WTC11 (cell line): ENCODE data around the gene GINS1. TPM values are rescaled to one million over a fixed set of nuclear protein-coding genes. Genes with fewer than 3 reads are reported as not detected.

Experiments
- ATAC-seq: fragments of 200-7000 bp; cut with Tn5 transposase; 2 replicates; pipeline ENCODE4 v1.10.0; 2021; ENCODE audit warnings: mild to moderate bottlenecking, moderate library complexity
- CTCF ChIA-PET: fragments of 300-600 bp; sonication (Branson Sonifier 250); formaldehyde crosslinking; loops from one replicate; lab custom pipeline; 2021; ENCODE audit warnings: antibody characterized with exemption; lab: Charles Lee
- POLR2A ChIA-PET: fragments of 350-600 bp; sonication (Branson Sonifier 250); formaldehyde crosslinking; loops from one replicate; lab custom pipeline; 2021; ENCODE audit warnings: antibody characterized with exemption; lab: Charles Lee
- DNase-seq: peaks from one replicate; pipeline ENCODE4 v3.0.0; 2021; ENCODE audit warnings: low spot score
- H3K27ac Mint-ChIP-seq: 2 replicates; pipeline ENCODE4 v1.8.0; 2021; ENCODE audit warnings: mixed read lengths
- H3K27me3 Mint-ChIP-seq: 2 replicates; pipeline ENCODE4 v1.8.0; 2021; ENCODE audit warnings: low read depth, mild to moderate bottlenecking, moderate library complexity, mixed read lengths
- H3K36me3 Mint-ChIP-seq: 2 replicates; pipeline ENCODE4 v1.8.0; 2021; ENCODE audit warnings: mixed read lengths
- H3K4me1 Mint-ChIP-seq: 2 replicates; pipeline ENCODE4 v1.8.0; 2022; ENCODE audit warnings: mixed read lengths
- H3K4me3 Mint-ChIP-seq: 2 replicates; pipeline ENCODE4 v1.8.0; 2021; ENCODE audit warnings: mild to moderate bottlenecking, moderate library complexity, mixed read lengths
- H3K9me3 Mint-ChIP-seq: 2 replicates; pipeline ENCODE4 v1.8.0; 2021; ENCODE audit warnings: mixed read lengths
- EMX1 ChIP-seq: fragments of 250-450 bp; sonication (Bioruptor Pico); IDR thresholded peaks from 2 replicates; pipeline ENCODE4 v1.8.0; 2021; ENCODE audit warnings: mild to moderate bottlenecking
- FOXK1 ChIP-seq: sonication (generic); formaldehyde crosslinking; IDR thresholded peaks from 2 replicates; pipeline ENCODE4 v1.8.0; 2022; ENCODE audit warnings: mild to moderate bottlenecking, moderate library complexity, missing genetic modification reagents
- FOXP1 ChIP-seq: sonication (generic); formaldehyde crosslinking; IDR thresholded peaks from 2 replicates; pipeline ENCODE4 v1.8.0; 2022; ENCODE audit warnings: missing genetic modification reagents, mild to moderate bottlenecking, moderate library complexity, borderline replicate concordance
- HMGA2 ChIP-seq: fragments of 250-450 bp; sonication (Bioruptor Pico); IDR thresholded peaks from 2 replicates; pipeline ENCODE4 v1.4.0; 2021; ENCODE audit warnings: mild to moderate bottlenecking, moderate library complexity
- MYBL2 ChIP-seq: sonication (generic); formaldehyde crosslinking; IDR thresholded peaks from 2 replicates; pipeline ENCODE4 v1.8.1; 2023; ENCODE audit warnings: mild to moderate bottlenecking, moderate library complexity, missing genetic modification reagents
- SMAD3 ChIP-seq: sonication (generic); formaldehyde crosslinking; IDR thresholded peaks from 2 replicates; pipeline ENCODE4 v1.8.0; 2022; ENCODE audit warnings: missing genetic modification reagents, mild to moderate bottlenecking, borderline replicate concordance
- TEAD1 ChIP-seq: sonication (generic); formaldehyde crosslinking; IDR thresholded peaks from 2 replicates; pipeline ENCODE4 v1.8.0; 2022; ENCODE audit warnings: mild to moderate bottlenecking, missing genetic modification reagents
- ZNF121 ChIP-seq: sonication (generic); formaldehyde crosslinking; IDR thresholded peaks from 2 replicates; pipeline ENCODE4 v1.8.0; 2023; ENCODE audit warnings: missing genetic modification reagents
- ZNF219 ChIP-seq: sonication (generic); formaldehyde crosslinking; IDR thresholded peaks from 2 replicates; pipeline ENCODE4 v1.8.0; 2023; ENCODE audit warnings: missing genetic modification reagents, mild to moderate bottlenecking, borderline replicate concordance
- ZNF396 ChIP-seq: fragments of 250-450 bp; sonication (Bioruptor Pico); IDR thresholded peaks from 2 replicates; pipeline ENCODE4 v1.8.0; 2021; ENCODE audit warnings: mild to moderate bottlenecking, moderate library complexity, borderline replicate concordance
- ZNF423 ChIP-seq: fragments of 250-450 bp; sonication (Bioruptor Pico); IDR thresholded peaks from 2 replicates; pipeline ENCODE4 v2.1.2; 2022; ENCODE audit warnings: mild to moderate bottlenecking, moderate library complexity
- total RNA-seq: library from RNA; stranded (reverse); gene quantifications from 3 replicates; pipeline ENCODE4 v1.2.3, GENCODE V29; 2021
- TF ChIP-seq, protein P1 (sequence below): sonication (generic); formaldehyde crosslinking; IDR thresholded peaks from 2 replicates; pipeline ENCODE4 v1.8.0; 2023; ENCODE audit warnings: mild to moderate bottlenecking, missing genetic modification reagents
- TF ChIP-seq, protein P2 (sequence below): sonication (generic); formaldehyde crosslinking; IDR thresholded peaks from 2 replicates; pipeline ENCODE4 v1.8.1; 2022; ENCODE audit warnings: low read depth, missing genetic modification reagents, borderline replicate concordance
- TF ChIP-seq, protein P3 (sequence below): fragments of 250-450 bp; sonication (Bioruptor Pico); IDR thresholded peaks from 2 replicates; pipeline ENCODE4 v2.1.2; 2022; ENCODE audit warnings: mild to moderate bottlenecking, moderate library complexity
- TF ChIP-seq, protein P4 (sequence below): sonication (generic); formaldehyde crosslinking; IDR thresholded peaks from 2 replicates; pipeline ENCODE4 v1.8.0; 2022; ENCODE audit warnings: missing genetic modification reagents

The GINS1 gene
- total RNA-seq, 1 experiment from 2014 or later = 70.4 TPM

DNA sequence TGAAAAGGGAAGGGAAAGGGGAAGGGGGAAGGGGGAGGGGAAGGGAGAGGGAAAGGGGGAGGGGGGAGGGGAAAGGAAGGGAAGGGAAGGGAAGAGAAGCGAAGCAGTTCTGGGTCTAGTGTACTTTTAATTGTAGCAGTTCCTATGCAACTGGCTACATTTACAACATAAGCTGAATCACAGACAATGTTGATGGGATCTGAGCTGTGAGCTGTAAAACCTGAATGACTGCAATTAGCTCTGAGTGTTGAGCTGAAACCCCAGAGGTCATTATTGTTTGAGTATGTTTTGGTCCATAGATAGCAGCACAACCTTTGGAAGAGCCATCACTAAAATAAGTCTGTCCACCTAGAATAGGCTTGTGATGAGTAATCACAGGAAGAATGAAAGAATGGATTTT lies 9.7 kb upstream of the GINS1 start (continued):
- TF ChIP-seq, protein P1, sequence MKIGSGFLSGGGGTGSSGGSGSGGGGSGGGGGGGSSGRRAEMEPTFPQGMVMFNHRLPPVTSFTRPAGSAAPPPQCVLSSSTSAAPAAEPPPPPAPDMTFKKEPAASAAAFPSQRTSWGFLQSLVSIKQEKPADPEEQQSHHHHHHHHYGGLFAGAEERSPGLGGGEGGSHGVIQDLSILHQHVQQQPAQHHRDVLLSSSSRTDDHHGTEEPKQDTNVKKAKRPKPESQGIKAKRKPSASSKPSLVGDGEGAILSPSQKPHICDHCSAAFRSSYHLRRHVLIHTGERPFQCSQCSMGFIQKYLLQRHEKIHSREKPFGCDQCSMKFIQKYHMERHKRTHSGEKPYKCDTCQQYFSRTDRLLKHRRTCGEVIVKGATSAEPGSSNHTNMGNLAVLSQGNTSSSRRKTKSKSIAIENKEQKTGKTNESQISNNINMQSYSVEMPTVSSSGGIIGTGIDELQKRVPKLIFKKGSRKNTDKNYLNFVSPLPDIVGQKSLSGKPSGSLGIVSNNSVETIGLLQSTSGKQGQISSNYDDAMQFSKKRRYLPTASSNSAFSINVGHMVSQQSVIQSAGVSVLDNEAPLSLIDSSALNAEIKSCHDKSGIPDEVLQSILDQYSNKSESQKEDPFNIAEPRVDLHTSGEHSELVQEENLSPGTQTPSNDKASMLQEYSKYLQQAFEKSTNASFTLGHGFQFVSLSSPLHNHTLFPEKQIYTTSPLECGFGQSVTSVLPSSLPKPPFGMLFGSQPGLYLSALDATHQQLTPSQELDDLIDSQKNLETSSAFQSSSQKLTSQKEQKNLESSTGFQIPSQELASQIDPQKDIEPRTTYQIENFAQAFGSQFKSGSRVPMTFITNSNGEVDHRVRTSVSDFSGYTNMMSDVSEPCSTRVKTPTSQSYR (CRISPR knock-in tag) = no peak
- TF ChIP-seq ZNF219 = no peak
- TF ChIP-seq EMX1 = no peak
- TF ChIP-seq, protein P2, sequence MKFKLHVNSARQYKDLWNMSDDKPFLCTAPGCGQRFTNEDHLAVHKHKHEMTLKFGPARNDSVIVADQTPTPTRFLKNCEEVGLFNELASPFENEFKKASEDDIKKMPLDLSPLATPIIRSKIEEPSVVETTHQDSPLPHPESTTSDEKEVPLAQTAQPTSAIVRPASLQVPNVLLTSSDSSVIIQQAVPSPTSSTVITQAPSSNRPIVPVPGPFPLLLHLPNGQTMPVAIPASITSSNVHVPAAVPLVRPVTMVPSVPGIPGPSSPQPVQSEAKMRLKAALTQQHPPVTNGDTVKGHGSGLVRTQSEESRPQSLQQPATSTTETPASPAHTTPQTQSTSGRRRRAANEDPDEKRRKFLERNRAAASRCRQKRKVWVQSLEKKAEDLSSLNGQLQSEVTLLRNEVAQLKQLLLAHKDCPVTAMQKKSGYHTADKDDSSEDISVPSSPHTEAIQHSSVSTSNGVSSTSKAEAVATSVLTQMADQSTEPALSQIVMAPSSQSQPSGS (CRISPR knock-in tag) = no peak
- TF ChIP-seq FOXP1 (CRISPR knock-in tag) = no peak
- TF ChIP-seq, protein P3, sequence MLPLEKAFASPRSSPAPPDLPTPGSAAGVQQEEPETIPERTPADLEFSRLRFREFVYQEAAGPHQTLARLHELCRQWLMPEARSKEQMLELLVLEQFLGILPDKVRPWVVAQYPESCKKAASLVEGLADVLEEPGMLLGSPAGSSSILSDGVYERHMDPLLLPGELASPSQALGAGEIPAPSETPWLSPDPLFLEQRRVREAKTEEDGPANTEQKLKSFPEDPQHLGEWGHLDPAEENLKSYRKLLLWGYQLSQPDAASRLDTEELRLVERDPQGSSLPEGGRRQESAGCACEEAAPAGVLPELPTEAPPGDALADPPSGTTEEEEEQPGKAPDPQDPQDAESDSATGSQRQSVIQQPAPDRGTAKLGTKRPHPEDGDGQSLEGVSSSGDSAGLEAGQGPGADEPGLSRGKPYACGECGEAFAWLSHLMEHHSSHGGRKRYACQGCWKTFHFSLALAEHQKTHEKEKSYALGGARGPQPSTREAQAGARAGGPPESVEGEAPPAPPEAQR (CRISPR knock-in tag) = no peak
- TF ChIP-seq, all 79 proteins: peak for 0

DNA sequence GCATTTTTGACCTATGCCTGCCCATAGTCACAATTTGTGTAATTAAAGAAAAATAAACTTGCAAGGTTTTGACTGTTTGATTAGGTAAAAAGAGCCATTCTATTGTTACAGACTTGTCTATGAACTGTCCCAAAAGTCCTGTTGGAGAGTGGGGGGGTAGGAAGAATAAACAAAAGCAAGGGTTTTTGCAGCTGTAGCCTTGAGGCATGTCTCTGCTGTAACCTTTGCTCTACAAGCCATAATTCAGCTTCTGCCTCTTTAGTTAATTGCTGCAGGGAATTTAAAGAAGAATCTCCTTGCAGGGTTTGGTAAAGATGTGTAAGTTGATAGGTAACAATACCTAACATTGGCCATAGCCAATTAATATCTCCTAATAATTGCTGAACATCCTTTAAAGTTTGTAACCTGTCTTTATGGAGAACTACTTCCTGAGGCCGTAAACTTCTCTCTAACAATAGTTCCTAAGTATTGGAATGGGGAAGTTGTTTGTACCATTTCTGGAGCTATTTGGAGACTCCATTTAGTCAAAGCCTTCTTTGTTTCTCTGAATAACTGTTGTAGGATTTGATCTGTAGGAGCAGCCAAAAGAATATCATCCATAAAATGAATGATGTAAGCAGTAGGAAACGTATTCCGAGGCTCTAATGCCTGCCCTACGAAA lies 9.0 kb upstream of the GINS1 start:
- Mint-ChIP-seq H3K4me1 (peaks cover 20% of the 10 kb centered on the region), H3K9me3 (peaks cover 20% of the 10 kb centered on the region), H3K36me3 (peaks cover 16% of the 10 kb centered on the region), H3K27me3 (peaks cover 17% of the 10 kb centered on the region), H3K4me3 (no peak overlapping the region), H3K27ac (no peak overlapping the region)
- CTCF ChIA-PET = interaction anchor here (0.9 to 4.3 kb wide), 28 partner anchors 8 to 172 kb away, joined by 3 to 78 read pairs (median 7); partner anchors contain the start of genes ABHD12, GINS1 and PYGB
- no peak for ATAC-seq
- DNase-seq = no peak
- TF ChIP-seq, protein P4, sequence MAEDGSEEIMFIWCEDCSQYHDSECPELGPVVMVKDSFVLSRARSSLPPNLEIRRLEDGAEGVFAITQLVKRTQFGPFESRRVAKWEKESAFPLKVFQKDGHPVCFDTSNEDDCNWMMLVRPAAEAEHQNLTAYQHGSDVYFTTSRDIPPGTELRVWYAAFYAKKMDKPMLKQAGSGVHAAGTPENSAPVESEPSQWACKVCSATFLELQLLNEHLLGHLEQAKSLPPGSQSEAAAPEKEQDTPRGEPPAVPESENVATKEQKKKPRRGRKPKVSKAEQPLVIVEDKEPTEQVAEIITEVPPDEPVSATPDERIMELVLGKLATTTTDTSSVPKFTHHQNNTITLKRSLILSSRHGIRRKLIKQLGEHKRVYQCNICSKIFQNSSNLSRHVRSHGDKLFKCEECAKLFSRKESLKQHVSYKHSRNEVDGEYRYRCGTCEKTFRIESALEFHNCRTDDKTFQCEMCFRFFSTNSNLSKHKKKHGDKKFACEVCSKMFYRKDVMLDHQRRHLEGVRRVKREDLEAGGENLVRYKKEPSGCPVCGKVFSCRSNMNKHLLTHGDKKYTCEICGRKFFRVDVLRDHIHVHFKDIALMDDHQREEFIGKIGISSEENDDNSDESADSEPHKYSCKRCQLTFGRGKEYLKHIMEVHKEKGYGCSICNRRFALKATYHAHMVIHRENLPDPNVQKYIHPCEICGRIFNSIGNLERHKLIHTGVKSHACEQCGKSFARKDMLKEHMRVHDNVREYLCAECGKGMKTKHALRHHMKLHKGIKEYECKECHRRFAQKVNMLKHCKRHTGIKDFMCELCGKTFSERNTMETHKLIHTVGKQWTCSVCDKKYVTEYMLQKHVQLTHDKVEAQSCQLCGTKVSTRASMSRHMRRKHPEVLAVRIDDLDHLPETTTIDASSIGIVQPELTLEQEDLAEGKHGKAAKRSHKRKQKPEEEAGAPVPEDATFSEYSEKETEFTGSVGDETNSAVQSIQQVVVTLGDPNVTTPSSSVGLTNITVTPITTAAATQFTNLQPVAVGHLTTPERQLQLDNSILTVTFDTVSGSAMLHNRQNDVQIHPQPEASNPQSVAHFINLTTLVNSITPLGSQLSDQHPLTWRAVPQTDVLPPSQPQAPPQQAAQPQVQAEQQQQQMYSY (CRISPR knock-in tag) = no peak
- TF ChIP-seq ZNF121 (no peak), ZNF423 (CRISPR knock-in tag) (no peak), FOXK1 (CRISPR knock-in tag) (no peak), TEAD1 (CRISPR knock-in tag) (no peak), ZNF396 (CRISPR knock-in tag) (no peak), SMAD3 (no peak), EMX1 (no peak), HMGA2 (no peak), MYBL2 (CRISPR knock-in tag) (no peak)
- TF ChIP-seq, protein P2 (CRISPR knock-in tag) = no peak
- POLR2A ChIA-PET = interaction anchor here (1.1 kb wide), 1 partner anchor 9 kb away, joined by 3 read pairs; the partner anchor contains the start of gene GINS1
